ENCODE results near the gene PDE4B. TPM values are rescaled to one million over a fixed set of nuclear protein-coding genes. Genes with fewer than 3 reads are reported as not detected.

Gene PDE4B
- total RNA-seq, 4 donors from 2014 or later, result 3.7 to 16.6 (median 5.1) TPM

- no peaks in the 10 kb centered on the region for H3K4me1 ChIP-seq
- no peak overlapping the region for H3K4me3 ChIP-seq
- H3K36me3 ChIP-seq, result no peaks in the 10 kb centered on the region
- no peak for DNase-seq (ENCODE audit: extremely low spot score)
- no peaks in the 10 kb centered on the region for H3K27me3 ChIP-seq
- intact Hi-C loops (cut with DNase I), result no loop called here
- no peak overlapping the region for H3K27ac ChIP-seq (replicated peaks in 1 of 4)
- WGBS, result 72% methylated on average over 8 of the region's 8 CpGs
- no peak for TF ChIP-seq POLR2A (IDR thresholded peaks at IDR 0.05; ENCODE audit: low read depth)
- TF ChIP-seq POLR2AphosphoS5 (IDR thresholded peaks at IDR 0.05), result no peak
- TF ChIP-seq, protein P1, sequence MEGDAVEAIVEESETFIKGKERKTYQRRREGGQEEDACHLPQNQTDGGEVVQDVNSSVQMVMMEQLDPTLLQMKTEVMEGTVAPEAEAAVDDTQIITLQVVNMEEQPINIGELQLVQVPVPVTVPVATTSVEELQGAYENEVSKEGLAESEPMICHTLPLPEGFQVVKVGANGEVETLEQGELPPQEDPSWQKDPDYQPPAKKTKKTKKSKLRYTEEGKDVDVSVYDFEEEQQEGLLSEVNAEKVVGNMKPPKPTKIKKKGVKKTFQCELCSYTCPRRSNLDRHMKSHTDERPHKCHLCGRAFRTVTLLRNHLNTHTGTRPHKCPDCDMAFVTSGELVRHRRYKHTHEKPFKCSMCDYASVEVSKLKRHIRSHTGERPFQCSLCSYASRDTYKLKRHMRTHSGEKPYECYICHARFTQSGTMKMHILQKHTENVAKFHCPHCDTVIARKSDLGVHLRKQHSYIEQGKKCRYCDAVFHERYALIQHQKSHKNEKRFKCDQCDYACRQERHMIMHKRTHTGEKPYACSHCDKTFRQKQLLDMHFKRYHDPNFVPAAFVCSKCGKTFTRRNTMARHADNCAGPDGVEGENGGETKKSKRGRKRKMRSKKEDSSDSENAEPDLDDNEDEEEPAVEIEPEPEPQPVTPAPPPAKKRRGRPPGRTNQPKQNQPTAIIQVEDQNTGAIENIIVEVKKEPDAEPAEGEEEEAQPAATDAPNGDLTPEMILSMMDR (IDR thresholded peaks at IDR 0.05), result no peak
- no peak for TF ChIP-seq EP300 (IDR thresholded peaks at IDR 0.05)
- no peaks in the 10 kb centered on the region for H3K9me3 ChIP-seq
Observed at GRCh38 chr1:65894738-65895605, 102.3 kb downstream of the PDE4B start.

DNA sequence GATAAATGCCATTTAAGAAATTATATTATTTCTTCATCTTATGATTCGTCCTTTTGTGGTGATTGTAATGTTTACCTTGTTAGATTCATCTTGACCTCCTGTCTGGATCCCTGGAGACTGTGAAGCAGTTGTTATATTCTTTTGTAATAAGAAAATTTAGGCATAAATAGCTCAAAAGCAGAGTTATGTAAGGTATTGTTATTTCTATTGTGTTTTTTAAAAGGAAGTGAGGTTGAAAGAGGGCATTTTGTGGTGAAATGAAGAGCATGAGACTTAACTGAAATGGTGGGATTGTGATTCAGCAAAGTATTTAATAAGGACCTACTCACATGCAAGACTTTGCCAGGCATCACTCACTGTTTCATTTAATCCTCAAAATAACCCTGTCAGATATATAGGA, 104.0 kb downstream of the PDE4B start:
- TF ChIP-seq POLR2A (IDR thresholded peaks at IDR 0.05; ENCODE audit: low read depth), result no peak
- TF ChIP-seq, protein P1 (IDR thresholded peaks at IDR 0.05), result no peak
- TF ChIP-seq POLR2AphosphoS5 (IDR thresholded peaks at IDR 0.05), result no peak
- TF ChIP-seq EP300 (IDR thresholded peaks at IDR 0.05), result no peak
- WGBS, result 55% methylated on average over 1 of the region's 1 CpG
- DNase-seq (ENCODE audit: extremely low spot score), result no peak
- no peaks in the 10 kb centered on the region for H3K36me3 ChIP-seq
- no peaks in the 10 kb centered on the region for H3K27me3 ChIP-seq
- no peak overlapping the region for H3K27ac ChIP-seq (replicated peaks in 1 of 4)
- no peaks in the 10 kb centered on the region for H3K9me3 ChIP-seq
- no peak overlapping the region for H3K4me3 ChIP-seq
- no peaks in the 10 kb centered on the region for H3K4me1 ChIP-seq
- intact Hi-C loops (cut with DNase I), result no loop called here

- no peak overlapping the region for H3K27ac ChIP-seq (replicated peaks in 1 of 4)
- 100% methylated on average over 1 of the region's 1 CpG for WGBS
Observed at GRCh38 chr1:65897485-65897884, 104.8 kb downstream of the PDE4B start.

GRCh38 chr1:65904681-65905083, 112.0 kb downstream of the PDE4B start:
- H3K9me3 ChIP-seq, result no peaks in the 10 kb centered on the region
- no peaks in the 10 kb centered on the region for H3K4me1 ChIP-seq
- H3K27me3 ChIP-seq, result no peaks in the 10 kb centered on the region
- DNase-seq (ENCODE audit: extremely low spot score), result no peak
- intact Hi-C loops (cut with DNase I), result no loop called here
- no peak overlapping the region for H3K27ac ChIP-seq (replicated peaks in 1 of 4)
- 55% methylated on average over 1 of the region's 1 CpG for WGBS
- TF ChIP-seq POLR2A (IDR thresholded peaks at IDR 0.05; ENCODE audit: low read depth), result no peak
- TF ChIP-seq, protein P1 (IDR thresholded peaks at IDR 0.05), result no peak
- no peak for TF ChIP-seq POLR2AphosphoS5 (IDR thresholded peaks at IDR 0.05)
- H3K4me3 ChIP-seq, result no peak overlapping the region
- no peaks in the 10 kb centered on the region for H3K36me3 ChIP-seq

More at GRCh38 chr1:65897485-65897884, 104.8 kb downstream of the PDE4B start:
- Histone ChIP-seq H3K4me1 (no peaks in the 10 kb centered on the region), H3K4me3 (no peak overlapping the region), H3K9me3 (no peaks in the 10 kb centered on the region), H3K27me3 (no peaks in the 10 kb centered on the region), H3K36me3 (no peaks in the 10 kb centered on the region)
- intact Hi-C loops (cut with DNase I), result no loop called here
- TF ChIP-seq, protein P1 (IDR thresholded peaks at IDR 0.05), result no peak
- no peak for TF ChIP-seq EP300 (IDR thresholded peaks at IDR 0.05)
- TF ChIP-seq POLR2AphosphoS5 (IDR thresholded peaks at IDR 0.05), result no peak
- no peak for TF ChIP-seq POLR2A (IDR thresholded peaks at IDR 0.05; ENCODE audit: low read depth)
- no peak for DNase-seq (ENCODE audit: extremely low spot score)

All from esophagus muscularis mucosa (tissue), 4 donors.